ENCODE results near the gene FRMD7.
"Not testable (repeated sequence)": the region's sequence is repeated elsewhere in the genome, so short reads cannot be mapped to it uniquely, and the experiment has no call there.

The FRMD7 gene

GRCh38 chrX:132127743-132128142 lies at the start of gene FRMD7:
FRMD7 (minus strand) TSS chrX:132128020; CDS start chrX:132127844, 176 bp downstream.
- peak; percentile 52 for DNase-seq

- DNase-seq, result no peak
Measured at GRCh38 chrX:132173647-132174046, 45.8 kb upstream of the FRMD7 start.

- no peak for DNase-seq
Measured at GRCh38 chrX:132171881-132172280, 44.1 kb upstream of the FRMD7 start.

GRCh38 chrX:132171478-132171877 lies 43.7 kb upstream of the FRMD7 start:
- DNase-seq, result no peak

GRCh38 chrX:132169554-132169953 lies 41.7 kb upstream of the FRMD7 start:
- no peak for DNase-seq

GRCh38 chrX:132165651-132166050 lies 37.8 kb upstream of the FRMD7 start:
- no peak for DNase-seq

GRCh38 chrX:132165005-132165404 lies 37.2 kb upstream of the FRMD7 start:
- no peak for DNase-seq

- not testable (repeated sequence) for DNase-seq
Measured at GRCh38 chrX:132163094-132163493, 35.3 kb upstream of the FRMD7 start.

- no peak for DNase-seq
Measured at GRCh38 chrX:132153166-132153565, 25.3 kb upstream of the FRMD7 start.

GRCh38 chrX:132146456-132146855 lies 18.6 kb upstream of the FRMD7 start:
- no peak for DNase-seq

- DNase-seq, result no peak
Measured at GRCh38 chrX:132144061-132144460, 16.2 kb upstream of the FRMD7 start.

GRCh38 chrX:132125906-132126305 lies 1.9 kb downstream of the FRMD7 start:
- no peak for DNase-seq

- no peak for DNase-seq
Measured at GRCh38 chrX:132120913-132121312, 6.9 kb downstream of the FRMD7 start.

- peak; percentile 92 for DNase-seq
Measured at GRCh38 chrX:132119821-132120515, 7.9 kb downstream of the FRMD7 start.

- DNase-seq, result peak; percentile 89
Measured at GRCh38 chrX:132119283-132119682, 8.5 kb downstream of the FRMD7 start.

GRCh38 chrX:132118358-132118757 lies 9.5 kb downstream of the FRMD7 start:
- peak; percentile 69 for DNase-seq

- no peak for DNase-seq
Measured at GRCh38 chrX:132115792-132116191, 12.0 kb downstream of the FRMD7 start.

- DNase-seq, result no peak
Measured at GRCh38 chrX:132114607-132115006, 13.2 kb downstream of the FRMD7 start.

- no peak for DNase-seq
Measured at GRCh38 chrX:132107291-132107690, 20.5 kb downstream of the FRMD7 start.

- DNase-seq, result no peak
Measured at GRCh38 chrX:132101799-132102198, 26.0 kb downstream of the FRMD7 start.

- DNase-seq, result no peak
Measured at GRCh38 chrX:132101206-132101605, 26.6 kb downstream of the FRMD7 start.

- not testable (repeated sequence) for DNase-seq
Measured at GRCh38 chrX:132098704-132099103, 29.1 kb downstream of the FRMD7 start.

- DNase-seq, result no peak
Measured at GRCh38 chrX:132094164-132094563, 33.7 kb downstream of the FRMD7 start.

- peak; percentile 75 for DNase-seq
Measured at GRCh38 chrX:132093239-132093860, 34.5 kb downstream of the FRMD7 start.
